Right ventricle myocardium inferior (tissue), 1 donor: ENCODE results near the gene UBE2L3. TPM values are rescaled to one million over a fixed set of nuclear protein-coding genes. Genes with fewer than 3 reads are reported as not detected.
A peak's percentile ranks its signal among the peaks of the same experiment; 100 is the strongest.
"Not testable (repeated sequence)": the region's sequence is repeated elsewhere in the genome, so short reads cannot be mapped to it uniquely, and the experiment has no call there.

Source experiments
- ATAC-seq: fragments of 200-7000 bp; cut with Tn5 transposase; one replicate; pipeline ENCODE4 v1.9.1; 2020; ENCODE audit warnings: mild to moderate bottlenecking, moderate library complexity
- DNase-seq: peaks from one replicate; pipeline ENCODE4 v3.0.0; 2021; ENCODE audit errors: missing footprints
- intact Hi-C: fragments of 100-400 bp; cut with DNase I; formaldehyde crosslinking; loops from one replicate; pipeline ENCODE4 v1.11.0; 2022
- total RNA-seq: library from RNA; stranded (reverse); fragmentation: NEBNext Ultra II Directional; extraction: Animal tissue kit (Norgen Biotek cat#: 25700); gene quantifications from one replicate; pipeline ENCODE4 v1.2.1, GENCODE V29; 2021
- donor health status: DM: no; HTN: yes; CAD: no; lungs with severe emphysema.

The UBE2L3 gene
- total RNA-seq, 1 donor from 2014 or later: 51.0 TPM

GRCh38 chr22:21636629-21637218 is 69.2 kb downstream of the UBE2L3 start:
- ATAC-seq (no peak), DNase-seq (no peak)
- intact Hi-C loops: no loop called here

- intact Hi-C loops, ATAC-seq, DNase-seq: not testable (repeated sequence)
Observed at GRCh38 chr22:21637450-21637849, 69.9 kb downstream of the UBE2L3 start.

- intact Hi-C loops: no loop called here
- DNase-seq (no peak), ATAC-seq (no peak)
Observed at GRCh38 chr22:21639359-21639758, 71.8 kb downstream of the UBE2L3 start.

GRCh38 chr22:21640810-21641209 is 73.3 kb downstream of the UBE2L3 start:
- ATAC-seq (no peak), DNase-seq (no peak)
- intact Hi-C loops: no loop called here

- intact Hi-C loops: no loop called here
Observed at GRCh38 chr22:21641417-21641788, 73.9 kb downstream of the UBE2L3 start.

GRCh38 chr22:21641789-21642583 is 74.5 kb downstream of the UBE2L3 start, which contains the start of gene SDF2L1:
TSS of gene SDF2L1 (plus strand) at chr22:21642302. CDS start at chr22:21642337, 35 bp downstream.
- intact Hi-C loops: no loop called here
- DNase-seq: peak; percentile 100
- peak; percentile 100 for ATAC-seq

More at GRCh38 chr22:21641417-21641788, 73.9 kb downstream of the UBE2L3 start:
- peak; percentile 49 for ATAC-seq
- DNase-seq: no peak

- no peak for DNase-seq
- ATAC-seq: no peak
- intact Hi-C loops: no loop called here
Observed at GRCh38 chr22:21642584-21643448, 75.3 kb downstream of the UBE2L3 start.

GRCh38 chr22:21643533-21644357 is 76.2 kb downstream of the UBE2L3 start:
- intact Hi-C loops: no loop called here
- no peak for DNase-seq
- ATAC-seq: no peak

- ATAC-seq, intact Hi-C loops: not testable (repeated sequence)
Observed at GRCh38 chr22:21645513-21645912, 78.0 kb downstream of the UBE2L3 start.

GRCh38 chr22:21646608-21647590 is 79.4 kb downstream of the UBE2L3 start:
- peak; percentile 18 for ATAC-seq

More at GRCh38 chr22:21645513-21645912, 78.0 kb downstream of the UBE2L3 start:
- not testable (repeated sequence) for DNase-seq

GRCh38 chr22:21650280-21650679 is 82.8 kb downstream of the UBE2L3 start:
- ATAC-seq (no peak), DNase-seq (no peak)
- intact Hi-C loops: no loop called here

More at GRCh38 chr22:21646608-21647590, 79.4 kb downstream of the UBE2L3 start:
- no peak for DNase-seq
- intact Hi-C loops: no loop called here

- DNase-seq: no peak
- ATAC-seq: peak; percentile 20
Observed at GRCh38 chr22:21650823-21651520, 83.5 kb downstream of the UBE2L3 start.

GRCh38 chr22:21651521-21652009 is 84.1 kb downstream of the UBE2L3 start:
- ATAC-seq: peak; percentile 11
- DNase-seq: no peak
- intact Hi-C loops: no loop called here

More at GRCh38 chr22:21650823-21651520, 83.5 kb downstream of the UBE2L3 start:
- intact Hi-C loops: no loop called here

- DNase-seq: peak; percentile 96
- peak; percentile 94 for ATAC-seq
- intact Hi-C loops: no loop called here
Observed at GRCh38 chr22:21652010-21652546, 84.6 kb downstream of the UBE2L3 start.

- ATAC-seq: peak; percentile 6
- intact Hi-C loops: no loop called here
- DNase-seq: no peak
Observed at GRCh38 chr22:21652547-21653545, 85.3 kb downstream of the UBE2L3 start.
